Epithelial cell of esophagus (primary cell): ENCODE data around the gene GATA2.

Experiments
- DNase-seq: peaks from one replicate; pipeline ENCODE4 v3.0.0; 2010; ENCODE audit warnings: low read depth
- H3K4me3 ChIP-seq: 2 replicates; pipeline ENCODE4 v1.5.1; 2011; ENCODE audit warnings: mild to moderate bottlenecking, low read length, control low read depth
- CTCF ChIP-seq: IDR thresholded peaks from 2 replicates; pipeline ENCODE4 v1.5.1; 2011; ENCODE audit warnings: low read depth, mild to moderate bottlenecking, low read length, control low read depth, inconsistent platforms; ENCODE audit not compliant: insufficient read depth; ENCODE audit errors: missing control alignments

GATA2 gene

GRCh38 chr3:128464188-128464587, 28.8 kb downstream of the GATA2 start:
- no peak overlapping the region for H3K4me3 ChIP-seq
- DNase-seq: no peak
- no peak for TF ChIP-seq CTCF

- TF ChIP-seq CTCF: no peak
- no peak for DNase-seq
Measured at GRCh38 chr3:128463771-128464170, 29.2 kb downstream of the GATA2 start.

GRCh38 chr3:128463354-128463753, 29.6 kb downstream of the GATA2 start:
- H3K4me3 ChIP-seq: no peak overlapping the region
- no peak for DNase-seq
- no peak for TF ChIP-seq CTCF

More at GRCh38 chr3:128463771-128464170, 29.2 kb downstream of the GATA2 start:
- H3K4me3 ChIP-seq: no peak overlapping the region

- no peak overlapping the region for H3K4me3 ChIP-seq
- no peak for TF ChIP-seq CTCF
- DNase-seq: no peak
Measured at GRCh38 chr3:128462931-128463330, 30.1 kb downstream of the GATA2 start.

- no peak overlapping the region for H3K4me3 ChIP-seq
- no peak for DNase-seq
- no peak for TF ChIP-seq CTCF
Measured at GRCh38 chr3:128462341-128462910, 30.6 kb downstream of the GATA2 start.

- H3K4me3 ChIP-seq: no peak overlapping the region
- DNase-seq: no peak
- TF ChIP-seq CTCF: no peak
Measured at GRCh38 chr3:128461731-128462130, 31.3 kb downstream of the GATA2 start.

GRCh38 chr3:128459461-128459820, 33.6 kb downstream of the GATA2 start:
- no peak for DNase-seq
- TF ChIP-seq CTCF: no peak
- H3K4me3 ChIP-seq: no peak overlapping the region
